CD4-positive, alpha-beta T cell treated with Interleukin-4 for 1 hour (primary cell): ENCODE measurements around the gene EID2B.

Source experiments
- DNase-seq, 2 donors: peaks; one replicate each; pipeline ENCODE4 v3.0.0-alpha.2; 2020 to 2022

The EID2B gene

DNA sequence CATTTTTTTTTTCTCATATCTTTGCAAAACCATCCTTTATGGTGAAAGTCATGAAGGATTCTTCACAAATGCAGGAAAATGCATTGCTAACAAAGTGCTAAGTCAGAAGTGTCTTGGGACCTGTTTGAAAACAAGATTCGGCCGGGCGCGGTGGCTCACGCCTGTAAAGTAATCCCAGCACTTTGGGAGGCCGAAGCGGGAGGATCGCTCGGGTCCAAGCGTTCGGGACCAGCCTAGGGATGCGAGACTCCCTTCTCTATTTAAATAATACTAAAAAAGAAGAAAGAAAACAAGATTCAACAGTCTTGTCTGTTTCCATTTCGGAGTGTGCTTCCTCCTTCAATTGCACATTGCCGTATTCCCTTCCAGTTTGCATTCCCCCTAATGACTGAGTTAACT lies 819 bp downstream of the EID2B start:
- DNase-seq: no peak

DNA sequence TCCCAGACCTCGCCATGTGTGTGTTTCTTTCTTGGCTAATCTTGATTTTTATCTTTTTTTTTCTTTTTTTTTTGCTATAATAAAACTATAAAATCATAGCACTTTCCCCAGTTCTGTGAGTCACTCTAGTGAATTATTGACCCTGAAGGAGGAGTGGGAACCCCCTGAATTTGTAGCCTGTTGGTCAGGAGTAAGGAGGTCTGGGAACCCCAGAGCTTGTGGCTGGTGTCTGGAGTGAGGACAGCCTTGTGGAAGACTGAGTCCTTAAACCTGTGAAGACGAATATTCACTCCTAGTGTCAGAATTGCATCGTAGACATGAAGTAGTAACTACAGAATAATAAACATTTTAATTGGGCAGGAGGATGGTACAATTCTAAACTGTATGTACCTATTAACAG lies 7.4 kb downstream of the EID2B start:
- no peak for DNase-seq

DNA sequence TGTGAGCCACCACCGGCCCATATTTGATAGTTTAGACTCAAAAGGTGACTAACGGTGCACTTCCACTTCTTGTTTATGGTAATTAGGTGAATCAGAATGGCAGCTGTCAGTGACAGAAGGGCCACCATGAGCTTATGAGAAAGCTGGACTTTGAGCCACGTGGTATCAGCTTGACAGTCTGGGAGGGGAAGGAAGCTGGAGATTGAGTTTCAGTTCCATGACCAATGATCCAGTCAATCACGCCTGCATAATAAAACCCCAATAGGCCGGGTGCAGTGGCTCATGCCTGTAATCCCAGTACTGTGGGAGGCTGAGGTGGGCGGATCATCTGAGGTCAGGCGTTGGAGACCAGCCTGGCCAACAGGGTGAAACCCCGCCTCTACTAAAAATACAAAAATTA lies 8.2 kb downstream of the EID2B start:
- DNase-seq: peak in 1 of 2 donors; percentile 26

DNA sequence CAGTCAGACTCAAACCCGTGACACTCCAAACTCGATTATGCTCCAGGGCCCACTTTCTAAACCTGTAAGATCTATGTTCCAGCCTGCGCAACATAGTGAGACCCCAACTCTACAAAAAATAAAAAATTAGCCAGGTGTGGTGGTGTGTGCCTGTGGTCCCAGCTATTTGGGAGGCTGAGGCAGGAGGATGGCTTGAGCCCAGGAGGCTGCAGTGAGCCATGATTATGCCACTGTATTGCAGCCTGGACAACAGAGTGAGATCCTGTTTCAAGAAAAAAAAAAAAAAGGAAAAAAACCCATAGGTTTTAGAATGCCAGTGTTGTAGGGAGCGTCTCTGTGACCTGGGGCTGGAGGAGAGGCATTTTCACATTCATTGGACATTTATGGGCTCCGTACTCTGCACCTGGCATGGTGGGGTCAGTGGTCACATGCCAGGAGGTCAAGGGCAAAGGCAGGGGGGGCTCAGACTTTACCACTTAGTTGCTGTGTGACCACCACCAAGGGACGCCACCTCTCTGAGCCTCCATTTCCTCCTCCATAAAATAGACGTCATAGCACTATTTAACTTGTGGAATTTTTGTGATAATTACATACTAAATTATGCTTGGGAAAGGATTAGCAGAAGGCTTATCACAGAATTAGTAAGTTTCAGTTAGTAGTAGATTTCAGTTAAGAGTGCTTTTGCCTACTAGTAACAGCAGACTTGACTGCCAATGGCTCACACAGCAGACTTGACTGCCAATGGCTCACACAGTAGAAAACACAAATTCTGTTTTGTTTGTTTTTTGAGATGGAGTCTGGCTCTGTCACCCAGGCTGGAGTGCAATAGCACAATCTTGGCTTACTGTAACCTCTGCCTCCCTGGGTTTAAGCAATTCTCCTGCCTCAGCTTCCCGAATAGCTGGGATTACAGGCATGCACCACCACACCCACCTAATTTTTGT lies 11.8 kb downstream of the EID2B start:
- no peak for DNase-seq

DNA sequence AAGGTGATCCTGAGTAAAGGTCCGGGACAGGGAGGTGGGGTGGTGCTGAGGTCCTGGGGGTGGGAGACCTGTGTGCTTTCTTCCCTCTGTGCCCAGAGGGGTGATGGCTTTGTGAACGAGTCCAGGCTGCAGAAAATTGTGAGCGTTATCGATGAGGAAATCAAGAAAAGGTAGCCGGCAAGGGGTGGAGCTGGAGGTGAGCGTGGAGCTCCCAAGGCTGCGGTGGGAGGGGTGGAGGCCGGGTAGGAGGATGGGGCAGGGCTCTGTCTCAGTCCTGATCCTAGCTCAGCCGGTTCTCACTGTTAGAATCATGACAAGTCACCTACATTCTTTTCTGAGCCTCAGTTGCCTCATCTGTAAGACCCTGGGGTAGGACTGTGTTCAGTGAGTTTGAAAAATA lies 13.7 kb downstream of the EID2B start:
- DNase-seq: no peak

DNA sequence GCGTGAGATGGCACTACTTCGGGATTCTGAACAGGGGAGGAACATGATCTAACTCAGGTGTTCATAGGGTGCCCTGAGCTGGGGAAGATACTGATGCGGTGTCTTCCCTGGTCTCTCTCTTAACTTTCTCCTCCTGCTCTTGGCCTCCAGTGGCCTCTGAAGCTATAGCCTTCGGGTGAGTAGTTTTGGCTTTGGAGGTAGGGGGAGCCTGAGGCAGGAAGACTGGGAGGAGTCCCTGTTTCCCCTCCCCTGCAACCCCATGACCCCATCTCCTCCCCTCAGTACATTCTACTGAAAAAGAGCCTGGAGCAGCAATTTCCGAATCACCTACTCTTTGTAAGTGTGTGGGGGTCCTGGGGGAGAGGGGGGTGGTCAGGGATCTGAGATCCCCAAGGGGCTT lies 14.2 kb downstream of the EID2B start:
- no peak for DNase-seq

DNA sequence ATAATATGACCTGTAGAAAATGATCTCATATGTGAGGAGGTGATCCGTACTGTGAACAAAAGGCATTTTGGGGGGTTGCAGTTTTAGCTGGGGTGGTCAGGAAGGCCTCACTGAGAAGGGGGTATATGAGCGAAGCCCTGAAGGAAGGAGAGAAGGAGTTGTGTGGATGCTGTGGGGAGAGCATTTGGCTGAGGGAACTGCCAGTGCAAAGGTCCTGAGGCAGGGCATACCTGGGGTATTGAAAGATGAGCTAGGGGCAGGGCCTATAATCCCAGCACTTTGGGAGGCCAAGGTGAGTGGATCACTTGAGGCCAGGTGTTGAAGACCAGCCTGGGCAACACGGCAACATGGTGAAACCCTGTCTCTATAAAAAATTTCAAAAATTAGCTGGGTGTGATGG lies 15.2 kb downstream of the EID2B start:
- no peak for DNase-seq

DNA sequence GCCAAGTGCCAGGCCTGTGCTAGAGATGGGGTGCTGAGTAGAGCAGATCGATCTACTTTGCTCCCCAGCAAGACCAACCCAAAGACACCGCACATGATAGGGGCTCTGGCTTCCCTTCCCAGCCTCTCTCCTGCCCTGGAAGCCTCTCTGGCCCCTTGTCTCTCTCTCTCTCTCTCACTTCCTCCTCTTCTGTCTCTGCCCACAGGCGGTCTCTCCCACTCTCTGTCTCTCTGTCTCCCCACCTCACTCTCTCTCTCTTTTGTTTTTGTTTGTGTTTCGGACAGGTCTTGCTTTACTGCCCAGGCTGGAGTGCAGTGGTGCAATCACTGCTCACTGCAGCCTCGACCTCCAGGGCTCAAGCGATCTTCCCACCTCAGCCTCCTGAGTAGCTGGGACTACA lies 16.4 kb downstream of the EID2B start:
- DNase-seq: no peak

DNA sequence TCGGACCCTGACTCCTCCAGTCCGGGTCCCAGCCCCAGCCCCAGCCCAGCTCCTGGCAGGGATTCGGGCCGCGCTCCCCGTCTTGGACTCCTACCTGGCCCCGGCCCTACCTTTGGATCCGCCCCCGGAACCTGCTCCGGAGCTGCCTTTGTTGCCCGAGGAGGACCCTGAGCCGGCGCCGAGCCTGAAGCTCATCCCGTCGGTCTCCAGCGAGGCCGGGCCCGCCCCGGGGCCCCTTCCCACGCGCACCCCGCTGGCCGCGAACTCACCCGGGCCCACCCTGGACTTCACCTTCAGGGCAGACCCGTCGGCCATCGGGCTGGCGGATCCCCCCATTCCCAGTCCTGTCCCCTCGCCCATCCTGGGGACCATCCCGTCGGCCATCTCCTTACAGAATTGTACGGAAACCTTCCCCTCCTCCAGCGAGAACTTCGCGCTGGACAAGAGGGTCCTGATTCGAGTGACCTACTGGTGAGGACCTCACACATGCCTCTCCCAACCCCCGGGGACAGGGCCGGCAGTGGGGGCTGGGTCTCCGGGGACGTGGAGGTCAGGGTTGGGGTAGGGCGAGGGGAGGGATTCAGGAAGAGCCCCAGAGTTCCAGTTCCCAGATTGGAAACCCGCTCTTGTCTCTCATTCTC lies 17.0 kb downstream of the EID2B start:
- DNase-seq: no peak

DNA sequence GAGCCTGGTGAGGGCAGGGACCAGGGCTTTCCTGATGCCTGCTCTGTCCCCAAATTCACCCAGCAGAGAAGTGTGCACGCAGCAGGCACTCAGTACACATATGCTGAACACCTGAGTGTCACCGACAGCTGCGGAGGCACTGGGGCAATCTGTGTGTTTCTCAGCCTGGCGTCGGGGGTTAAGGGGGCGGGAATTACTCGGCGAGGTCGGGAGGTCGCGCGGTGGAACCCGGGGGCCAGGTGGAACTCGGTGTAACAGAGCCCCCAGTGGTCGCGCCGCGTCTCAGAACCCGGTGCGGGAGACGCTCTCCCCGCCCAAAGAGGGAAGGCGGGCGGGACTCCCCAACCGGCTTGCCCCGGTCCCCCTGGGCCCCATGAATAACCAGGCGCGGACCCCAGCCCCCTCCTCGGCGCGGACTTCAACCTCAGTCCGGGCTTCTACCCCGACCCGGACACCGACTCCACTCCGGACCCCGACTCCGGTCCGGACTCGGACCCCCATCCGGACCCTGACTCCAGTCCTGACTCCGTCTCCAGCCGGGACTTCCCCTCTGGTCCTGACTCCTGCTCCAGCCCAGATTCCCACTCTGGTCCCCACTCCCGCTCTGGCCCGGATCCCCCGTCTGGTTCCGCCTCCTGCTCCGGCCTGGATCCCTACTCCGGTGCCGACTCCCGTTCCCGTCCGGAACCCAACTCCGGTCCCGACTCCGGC lies 17.7 kb downstream of the EID2B start, which contains the start of gene SELENOV:
Gene SELENOV (plus strand): TSS at position 300 of the 711 bp plus-strand sequence. CDS start 74 bp downstream, at position 374.
- DNase-seq: peak in 1 of 2 donors; percentile 27

DNA sequence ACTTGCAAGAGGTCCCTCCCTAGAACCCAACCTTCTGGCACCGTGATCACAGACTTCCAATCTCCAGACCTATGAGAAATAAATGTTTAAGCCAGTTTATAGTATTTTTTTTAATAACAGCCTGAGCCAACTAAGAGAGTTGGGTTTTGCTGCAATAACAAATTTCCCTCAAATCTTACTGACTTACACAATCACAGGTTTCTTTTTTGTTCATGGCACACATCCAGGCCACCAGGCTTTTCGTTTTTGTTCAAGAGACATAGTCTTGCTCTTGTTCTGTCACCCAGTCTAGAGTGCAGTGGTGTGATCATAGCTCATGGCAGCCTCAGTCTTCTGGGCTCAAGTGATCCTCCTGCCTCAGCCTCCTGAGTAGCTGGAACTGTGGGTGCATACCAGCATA lies 19.7 kb downstream of the EID2B start:
- DNase-seq: no peak

DNA sequence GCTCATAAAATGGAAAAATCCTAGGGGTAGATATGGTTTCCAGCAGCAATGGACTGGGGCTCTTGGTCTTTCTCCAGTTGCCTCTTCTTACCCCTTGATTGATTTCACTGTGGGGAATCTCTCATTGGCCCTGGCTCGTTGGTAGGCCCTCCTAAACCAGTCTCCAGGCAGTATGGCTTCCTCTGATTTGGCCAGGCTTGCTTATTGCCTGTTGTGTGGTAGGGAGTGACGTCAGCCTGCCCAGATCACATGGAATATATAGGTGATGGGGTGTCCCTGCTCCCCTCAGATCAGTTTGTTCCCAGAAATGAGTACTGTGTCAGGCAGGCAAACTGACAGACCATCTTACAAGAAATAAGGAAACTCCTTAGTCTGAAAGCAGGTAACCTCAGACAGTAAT lies 23.4 kb downstream of the EID2B start:
- no peak for DNase-seq

DNA sequence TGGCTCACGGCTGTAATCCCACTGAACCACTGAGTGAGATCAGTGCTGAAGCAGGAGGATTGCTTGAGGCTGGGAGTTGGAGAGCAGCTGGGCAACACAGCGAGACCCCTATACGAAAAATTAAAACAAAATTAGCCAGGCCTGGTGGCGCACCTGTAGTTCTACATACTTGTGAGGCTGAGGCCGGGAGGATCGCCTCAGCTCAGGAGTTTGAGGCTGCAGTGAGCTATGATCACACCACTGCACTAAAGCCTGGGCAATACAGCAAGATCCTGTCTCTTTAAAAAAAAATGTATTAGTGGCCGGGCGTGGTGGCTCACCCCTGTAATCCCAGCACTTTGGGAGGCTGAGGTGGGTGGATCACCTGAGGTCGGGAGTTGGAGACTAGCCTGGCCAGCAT lies 24.0 kb downstream of the EID2B start:
- DNase-seq: no peak

DNA sequence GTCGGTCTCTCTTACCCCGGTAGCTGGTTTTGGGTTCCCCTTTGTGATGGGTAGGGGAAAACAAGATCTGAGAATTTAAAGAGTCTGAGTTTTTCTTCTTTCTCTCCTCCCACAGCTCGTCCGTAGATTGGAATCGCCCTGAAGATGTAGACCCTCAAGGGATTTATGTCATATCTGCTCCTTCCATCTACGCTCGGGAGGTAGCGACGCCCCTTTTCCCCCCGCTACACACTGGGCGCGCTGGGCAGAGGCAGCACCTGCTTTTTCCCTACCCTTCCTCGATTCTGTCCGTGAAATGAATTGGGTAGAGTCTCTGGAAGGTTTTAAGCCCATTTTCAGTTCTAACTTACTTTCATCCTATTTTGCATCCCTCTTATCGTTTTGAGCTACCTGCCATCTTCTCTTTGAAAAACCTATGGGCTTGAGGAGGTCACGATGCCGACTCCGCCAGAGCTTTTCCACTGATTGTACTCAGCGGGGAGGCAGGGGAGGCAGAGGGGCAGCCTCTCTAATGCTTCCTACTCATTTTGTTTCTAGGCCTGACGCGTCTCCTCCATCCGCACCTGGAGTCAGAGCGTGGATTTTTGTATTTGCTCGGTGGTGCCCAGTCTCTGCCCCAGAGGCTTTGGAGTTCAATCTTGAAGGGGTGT lies 24.8 kb downstream of the EID2B start:
- DNase-seq: no peak

DNA sequence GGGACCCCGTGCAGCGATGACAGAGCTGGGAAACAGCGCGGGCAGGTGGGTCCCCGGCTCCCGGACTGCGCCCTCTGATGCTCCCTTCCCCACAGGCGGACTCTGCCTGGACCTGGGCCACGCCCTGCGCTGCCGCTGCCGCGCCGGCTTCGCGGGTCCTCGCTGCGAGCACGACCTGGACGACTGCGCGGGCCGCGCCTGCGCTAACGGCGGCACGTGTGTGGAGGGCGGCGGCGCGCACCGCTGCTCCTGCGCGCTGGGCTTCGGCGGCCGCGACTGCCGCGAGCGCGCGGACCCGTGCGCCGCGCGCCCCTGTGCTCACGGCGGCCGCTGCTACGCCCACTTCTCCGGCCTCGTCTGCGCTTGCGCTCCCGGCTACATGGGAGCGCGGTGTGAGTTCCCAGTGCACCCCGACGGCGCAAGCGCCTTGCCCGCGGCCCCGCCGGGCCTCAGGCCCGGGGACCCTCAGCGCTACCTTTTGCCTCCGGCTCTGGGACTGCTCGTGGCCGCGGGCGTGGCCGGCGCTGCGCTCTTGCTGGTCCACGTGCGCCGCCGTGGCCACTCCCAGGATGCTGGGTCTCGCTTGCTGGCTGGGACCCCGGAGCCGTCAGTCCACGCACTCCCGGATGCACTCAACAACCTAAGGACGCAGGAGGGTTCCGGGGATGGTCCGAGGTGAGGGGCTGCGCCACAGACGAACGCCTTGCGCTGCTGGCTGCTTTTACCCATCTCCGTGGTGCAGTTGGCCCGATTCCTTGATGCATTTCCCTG lies 25.5 kb downstream of the EID2B start:
- peak; percentile 46 to 53 for DNase-seq

DNA sequence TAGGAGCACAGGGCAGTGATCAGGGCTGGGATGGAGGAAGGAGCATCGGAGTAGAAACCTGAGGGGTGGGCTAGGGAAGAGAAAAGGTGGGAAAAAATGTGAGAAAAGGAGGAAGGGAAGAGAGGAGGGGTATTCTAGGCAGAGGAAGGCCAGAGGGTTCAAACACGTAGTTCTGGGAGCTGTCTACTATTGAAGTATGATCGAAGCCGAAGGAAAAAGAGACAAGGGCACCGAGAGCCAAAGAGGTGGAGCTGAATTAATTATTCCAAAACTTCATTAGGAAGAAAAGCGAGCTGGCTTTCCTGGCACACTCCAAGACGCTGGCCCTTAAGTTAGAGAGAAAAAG lies 26.1 kb downstream of the EID2B start:
- DNase-seq: no peak

DNA sequence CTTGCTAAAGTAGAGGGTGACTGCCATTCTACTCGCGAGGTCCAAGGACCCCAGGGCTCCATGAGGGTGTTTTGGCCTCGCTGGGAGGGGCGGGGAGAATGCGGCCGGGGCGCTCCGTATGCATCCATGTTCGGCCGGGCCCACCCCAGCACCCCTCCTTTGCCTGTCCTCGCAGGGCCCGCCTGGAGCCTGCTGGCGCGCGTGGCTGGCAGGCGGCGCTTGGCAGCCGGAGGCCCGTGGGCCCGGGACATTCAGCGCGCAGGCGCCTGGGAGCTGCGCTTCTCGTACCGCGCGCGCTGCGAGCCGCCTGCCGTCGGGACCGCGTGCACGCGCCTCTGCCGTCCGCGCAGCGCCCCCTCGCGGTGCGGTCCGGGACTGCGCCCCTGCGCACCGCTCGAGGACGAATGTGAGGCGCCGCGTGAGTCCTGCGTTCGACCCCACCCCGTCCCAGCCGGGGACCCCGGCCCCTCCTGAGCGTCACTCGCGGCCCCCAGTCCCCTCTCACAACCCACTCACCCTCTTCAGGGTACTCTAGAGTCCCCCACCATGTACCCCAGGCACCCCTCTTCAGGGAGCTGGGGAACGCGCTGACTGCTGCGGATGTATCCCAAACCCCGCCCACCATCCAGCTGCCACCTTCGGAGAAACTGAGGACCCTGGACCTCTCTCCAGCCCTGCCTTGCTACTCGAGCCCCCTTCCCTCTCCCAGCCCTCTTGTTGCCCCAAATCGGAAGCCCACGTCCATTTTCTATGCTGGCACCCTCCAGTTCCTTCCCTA lies 29.8 kb downstream of the EID2B start:
- peak; percentile 77 to 79 for DNase-seq

DNA sequence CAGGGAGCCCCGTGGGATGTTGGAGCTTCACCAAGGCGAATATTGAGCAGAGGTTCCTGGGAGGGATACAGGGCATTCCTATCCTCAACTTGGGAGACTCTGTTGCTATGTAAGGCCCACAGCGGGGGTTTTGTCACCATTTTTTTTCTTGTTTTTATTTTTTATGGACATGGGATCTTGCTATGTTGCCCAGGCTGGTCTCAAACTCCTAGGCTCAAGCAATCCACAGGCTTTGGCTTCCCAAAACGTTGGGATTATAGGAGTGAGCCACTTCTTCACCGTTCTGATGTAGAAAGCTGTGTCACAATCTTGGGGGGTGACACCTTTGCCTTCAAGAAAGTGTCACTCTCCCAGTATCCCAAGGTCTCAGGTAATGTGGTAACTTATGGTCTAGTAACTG lies 31.3 kb downstream of the EID2B start:
- DNase-seq: no peak

DNA sequence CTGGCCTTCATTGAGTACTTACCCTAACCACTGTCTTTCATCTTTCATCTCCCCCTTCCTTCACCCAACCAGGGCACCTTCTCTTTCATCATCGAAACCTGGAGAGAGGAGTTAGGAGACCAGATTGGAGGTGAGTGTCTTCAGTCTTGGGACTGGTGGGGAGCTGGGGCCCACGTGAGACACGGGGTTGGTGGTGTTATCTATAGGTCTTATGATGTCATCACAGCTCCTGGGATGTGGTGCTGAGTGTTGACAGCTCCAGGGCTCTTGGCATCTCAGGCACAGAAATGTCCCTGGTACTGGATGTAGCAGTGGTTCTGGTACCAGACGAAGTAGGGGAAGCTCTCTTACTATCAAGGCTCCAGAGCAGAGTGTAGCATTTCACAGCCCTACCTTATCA lies 32.1 kb downstream of the EID2B start:
- DNase-seq: no peak

DNA sequence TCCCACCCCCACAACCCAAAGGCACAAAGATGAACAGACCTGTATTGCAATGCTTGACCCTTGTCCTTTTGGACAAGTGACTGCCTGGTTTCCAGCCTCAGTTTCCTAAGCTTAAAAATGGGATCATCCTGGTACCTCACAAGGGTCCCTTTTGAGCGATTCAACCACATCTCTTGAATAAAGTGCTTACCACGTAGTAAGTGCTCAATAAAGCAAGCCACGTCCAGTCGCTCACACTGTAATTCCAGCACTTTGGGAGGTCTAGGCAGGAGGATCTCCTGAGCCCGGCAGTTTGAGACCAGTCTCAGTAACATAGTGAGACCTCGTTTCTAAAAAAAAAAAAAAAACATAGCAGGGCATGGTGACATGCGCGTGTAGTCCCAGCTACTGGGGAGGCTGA lies 32.7 kb downstream of the EID2B start:
- no peak for DNase-seq

DNA sequence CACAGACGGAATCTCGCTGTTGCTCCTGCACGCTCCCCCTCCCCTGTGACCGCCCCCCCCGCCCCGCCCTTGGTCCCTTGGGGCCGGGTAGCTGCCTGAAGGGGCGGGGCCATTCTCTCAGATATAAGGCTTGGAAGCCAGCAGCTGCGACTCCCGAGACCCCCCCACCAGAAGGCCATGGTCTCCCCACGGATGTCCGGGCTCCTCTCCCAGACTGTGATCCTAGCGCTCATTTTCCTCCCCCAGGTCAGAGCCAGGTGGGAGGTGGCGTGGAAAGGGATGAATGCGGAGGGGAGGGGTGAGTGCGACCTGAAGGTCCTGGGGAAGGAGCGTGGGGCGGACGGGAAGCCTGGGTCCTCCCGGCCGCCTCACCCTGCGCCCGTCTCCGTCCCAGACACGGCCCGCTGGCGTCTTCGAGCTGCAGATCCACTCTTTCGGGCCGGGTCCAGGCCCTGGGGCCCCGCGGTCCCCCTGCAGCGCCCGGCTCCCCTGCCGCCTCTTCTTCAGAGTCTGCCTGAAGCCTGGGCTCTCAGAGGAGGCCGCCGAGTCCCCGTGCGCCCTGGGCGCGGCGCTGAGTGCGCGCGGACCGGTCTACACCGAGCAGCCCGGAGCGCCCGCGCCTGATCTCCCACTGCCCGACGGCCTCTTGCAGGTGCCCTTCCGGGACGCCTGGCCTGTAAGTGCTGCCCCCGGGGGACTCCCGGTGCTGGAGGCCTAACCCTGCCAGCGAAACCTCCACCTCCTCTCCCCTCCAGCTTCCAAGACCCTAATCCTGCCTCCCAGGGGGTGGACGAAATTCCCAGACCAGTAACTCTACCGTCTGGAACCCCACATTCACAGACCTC lies 33.6 kb downstream of the EID2B start, which contains the start of gene DLL3:
Gene DLL3 (plus strand): TSS at position 150 of the 845 bp plus-strand sequence. CDS start 28 bp downstream, at position 178.
- DNase-seq: no peak
